ENCODE data around the gene SLC22A7.

SLC22A7 gene

GRCh38 chr6:43297644-43298564, at the start of gene SLC22A7:
SLC22A7 (plus strand) TSS chr6:43298260; CDS start chr6:43298359, 99 bp downstream.
- DNase-seq: no peak

- DNase-seq: no peak
These were observed 49.3 kb upstream of the SLC22A7 start for GRCh38 chr6:43248791-43249190.

- DNase-seq: peak; percentile 18
These were observed 47.1 kb upstream of the SLC22A7 start for GRCh38 chr6:43250992-43251373.

- DNase-seq: no peak
These were observed 44.7 kb upstream of the SLC22A7 start for GRCh38 chr6:43253401-43253800.

GRCh38 chr6:43254138-43254817, 43.8 kb upstream of the SLC22A7 start:
- DNase-seq: peak; percentile 35

GRCh38 chr6:43254846-43255245, 43.2 kb upstream of the SLC22A7 start:
- no peak for DNase-seq

- no peak for DNase-seq
These were observed 42.5 kb upstream of the SLC22A7 start for GRCh38 chr6:43255408-43256054.

GRCh38 chr6:43256670-43257366, 41.2 kb upstream of the SLC22A7 start:
- DNase-seq: no peak

GRCh38 chr6:43257367-43258145, 40.5 kb upstream of the SLC22A7 start:
- peak; percentile 12 for DNase-seq

- no peak for DNase-seq
These were observed 39.9 kb upstream of the SLC22A7 start for GRCh38 chr6:43258180-43258579.

- no peak for DNase-seq
These were observed 39.0 kb upstream of the SLC22A7 start for GRCh38 chr6:43258807-43259686.

GRCh38 chr6:43260791-43261190, 37.3 kb upstream of the SLC22A7 start:
- DNase-seq: no peak

- DNase-seq: no peak
These were observed 36.9 kb upstream of the SLC22A7 start for GRCh38 chr6:43261198-43261597.

GRCh38 chr6:43262000-43262779, 35.9 kb upstream of the SLC22A7 start:
- DNase-seq: no peak

GRCh38 chr6:43262780-43263313, 35.2 kb upstream of the SLC22A7 start:
- no peak for DNase-seq

- DNase-seq: peak; percentile 77
These were observed 34.5 kb upstream of the SLC22A7 start for GRCh38 chr6:43263314-43264178.

GRCh38 chr6:43264599-43265145, 33.4 kb upstream of the SLC22A7 start:
- DNase-seq: no peak

- DNase-seq: no peak
These were observed 32.5 kb upstream of the SLC22A7 start for GRCh38 chr6:43265564-43265963.

Measured in activated CD4-positive, alpha-beta T cell treated with anti-CD3 and anti-CD28 coated beads, Interleukin-2, amount 50 U/mL, for 16 hours (primary cell).